Measurements from ENCODE around the gene ECT2. TPM values are rescaled to one million over a fixed set of nuclear protein-coding genes. Genes with fewer than 3 reads are reported as not detected.

The ECT2 gene
- total and polyA plus RNA-seq, 2 of the 8 experiments (the other 6 are each of a cell fraction or from before 2014, with no cell fraction given) = 19.5 to 88.7 TPM

DNA sequence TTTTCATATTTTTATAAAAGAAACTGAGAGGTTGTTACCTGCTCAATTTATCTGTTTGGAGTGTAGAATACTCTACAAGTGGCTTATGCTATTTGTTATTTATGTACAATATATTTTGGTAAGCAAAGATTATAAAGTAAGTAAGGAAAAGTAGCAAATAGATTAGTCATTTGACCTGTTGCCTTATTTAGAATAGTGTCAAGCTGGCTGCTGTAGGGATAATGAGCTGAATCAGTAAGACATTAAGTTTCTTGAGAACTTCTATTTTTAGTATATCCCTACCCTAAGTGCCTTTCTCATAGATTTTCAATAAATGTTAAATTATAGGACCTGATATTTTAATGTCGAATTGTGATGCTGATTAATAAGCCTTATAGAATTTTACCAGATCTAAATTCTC lies 37.2 kb downstream of the ECT2 start:
- H2BK15ac ChIP-seq (ENCODE audit: low read length) = no peak overlapping the region
- H3K56ac ChIP-seq (replicated peaks; ENCODE audit: insufficient read length, low read depth, low read length) = no peak overlapping the region
- no peaks in the 10 kb centered on the region for H3K79me1 ChIP-seq (ENCODE audit: low read depth, low read length)
- no peaks in the 10 kb centered on the region for H3K23me2 ChIP-seq (ENCODE audit: low read depth, low read length)
- no peak overlapping the region for H2BK12ac ChIP-seq (ENCODE audit: low read depth, low read length)
- no peaks in the 10 kb centered on the region for H3K27me3 ChIP-seq (replicated peaks in 1 of 4; ENCODE audit: control insufficient read depth in 3 of 4, extremely low read depth in 1 of 4, insufficient read depth in 3 of 4, low read length in 3 of 4)
- H3K27ac ChIP-seq (ENCODE audit: low read depth, low read length) = no peak overlapping the region
- H2BK5ac ChIP-seq (ENCODE audit: low read depth, low read length) = no peak overlapping the region
- H3K23ac ChIP-seq (ENCODE audit: insufficient read length) = no peak overlapping the region
- FAIRE-seq = no peak
- H3K4me1 ChIP-seq (replicated peaks in 1 of 4; ENCODE audit: control insufficient read depth in 3 of 4, insufficient read depth in 4 of 4, low read length in 3 of 4) = no peaks in the 10 kb centered on the region
- no peak overlapping the region for H3K4me2 ChIP-seq (ENCODE audit: insufficient read depth in 1 of 2, low read depth in 2 of 2, low read length in 2 of 2)
- TF ChIP-seq EGR1 (IDR thresholded peaks at IDR 0.05; ENCODE audit: borderline replicate concordance, low read depth, low read length) (no peak), POU5F1 (IDR thresholded peaks at IDR 0.05; ENCODE audit: low read depth, low read length) (no peak), HDAC2 (IDR thresholded peaks at IDR 0.05; ENCODE audit: borderline replicate concordance in 1 of 2, low read depth in 2 of 2, low read length in 2 of 2) (no peak), SIRT6 (IDR thresholded peaks at IDR 0.05; ENCODE audit: low read length) (no peak), JUND (IDR thresholded peaks at IDR 0.05; ENCODE audit: low read length) (no peak), GABPA (IDR thresholded peaks at IDR 0.05; ENCODE audit: borderline replicate concordance, insufficient read depth, low read length) (no peak), TEAD4 (IDR thresholded peaks at IDR 0.05; ENCODE audit: low read depth, low read length) (no peak), SRF (IDR thresholded peaks at IDR 0.05; ENCODE audit: low read depth, low read length) (no peak)
- TF ChIP-seq, protein P1, sequence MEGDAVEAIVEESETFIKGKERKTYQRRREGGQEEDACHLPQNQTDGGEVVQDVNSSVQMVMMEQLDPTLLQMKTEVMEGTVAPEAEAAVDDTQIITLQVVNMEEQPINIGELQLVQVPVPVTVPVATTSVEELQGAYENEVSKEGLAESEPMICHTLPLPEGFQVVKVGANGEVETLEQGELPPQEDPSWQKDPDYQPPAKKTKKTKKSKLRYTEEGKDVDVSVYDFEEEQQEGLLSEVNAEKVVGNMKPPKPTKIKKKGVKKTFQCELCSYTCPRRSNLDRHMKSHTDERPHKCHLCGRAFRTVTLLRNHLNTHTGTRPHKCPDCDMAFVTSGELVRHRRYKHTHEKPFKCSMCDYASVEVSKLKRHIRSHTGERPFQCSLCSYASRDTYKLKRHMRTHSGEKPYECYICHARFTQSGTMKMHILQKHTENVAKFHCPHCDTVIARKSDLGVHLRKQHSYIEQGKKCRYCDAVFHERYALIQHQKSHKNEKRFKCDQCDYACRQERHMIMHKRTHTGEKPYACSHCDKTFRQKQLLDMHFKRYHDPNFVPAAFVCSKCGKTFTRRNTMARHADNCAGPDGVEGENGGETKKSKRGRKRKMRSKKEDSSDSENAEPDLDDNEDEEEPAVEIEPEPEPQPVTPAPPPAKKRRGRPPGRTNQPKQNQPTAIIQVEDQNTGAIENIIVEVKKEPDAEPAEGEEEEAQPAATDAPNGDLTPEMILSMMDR (IDR thresholded peaks at IDR 0.05; ENCODE audit: control extremely low read depth in 1 of 3, insufficient read depth in 1 of 3, low read depth in 1 of 3, low read length in 3 of 3) = no peak
- TF ChIP-seq, protein P2, sequence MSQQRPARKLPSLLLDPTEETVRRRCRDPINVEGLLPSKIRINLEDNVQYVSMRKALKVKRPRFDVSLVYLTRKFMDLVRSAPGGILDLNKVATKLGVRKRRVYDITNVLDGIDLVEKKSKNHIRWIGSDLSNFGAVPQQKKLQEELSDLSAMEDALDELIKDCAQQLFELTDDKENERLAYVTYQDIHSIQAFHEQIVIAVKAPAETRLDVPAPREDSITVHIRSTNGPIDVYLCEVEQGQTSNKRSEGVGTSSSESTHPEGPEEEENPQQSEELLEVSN (IDR thresholded peaks at IDR 0.05) = no peak
- H2AK5ac ChIP-seq (ENCODE audit: low read depth, low read length) = no peak overlapping the region
- no peak overlapping the region for H4K5ac ChIP-seq (ENCODE audit: insufficient read length, low read depth, low read length)
- ChIA-PET POLR2A (ENCODE audit: partially characterized antibody) (no interaction called here), CTCF (ENCODE audit: partially characterized antibody) (no interaction called here)
- no peak overlapping the region for H3K18ac ChIP-seq (ENCODE audit: extremely low read depth, low read length)
- 84% methylated on average over 1 of the region's 1 CpG; no CpG with 5 or more reads in 1 of the 2 experiments for whole genome bisulfite sequencing, 2 experiments (ENCODE audit: extremely low coverage in 1 of 2, insufficient coverage in 1 of 2, insufficient read length in 1 of 2, insufficient replicate concordance in 2 of 2, low coverage in 1 of 2, low lambda C conversion rate in 2 of 2, missing lambda C conversion rate in 1 of 2)
- no peak overlapping the region for H3K4ac ChIP-seq (replicated peaks; ENCODE audit: insufficient read length, low read depth, low read length)
- H3K9ac ChIP-seq (replicated peaks in 1 of 4; ENCODE audit: extremely low read depth in 1 of 4, low read depth in 3 of 4, low read length in 3 of 4) = no peak overlapping the region
- no peaks in the 10 kb centered on the region for H3K9me3 ChIP-seq (ENCODE audit: insufficient read depth in 2 of 2, low read depth in 1 of 2, low read length in 1 of 2)
- peaks cover 15 to 87% (median 36%) of the 10 kb centered on the region in 4 experiments for H3K36me3 ChIP-seq (ENCODE audit: control insufficient read depth in 2 of 4, insufficient read depth in 4 of 4, low read length in 3 of 4)
- no peak overlapping the region for H4K8ac ChIP-seq (ENCODE audit: extremely low read depth, insufficient read depth, low read length)
- H4K20me1 ChIP-seq (replicated peaks in 1 of 2; ENCODE audit: control insufficient read depth in 1 of 2, insufficient read depth in 2 of 2, low read length in 2 of 2) = no peaks in the 10 kb centered on the region
- H4K91ac ChIP-seq (replicated peaks; ENCODE audit: insufficient read length, low read length) = no peak overlapping the region
- no peak for DNase-seq (ENCODE audit: low read depth in 1 of 2, low spot score in 2 of 2)
- H3K79me2 ChIP-seq (ENCODE audit: control insufficient read depth in 1 of 2, insufficient read depth in 2 of 2, low read length in 2 of 2) = no peaks in the 10 kb centered on the region
- no peak overlapping the region for H3K4me3 ChIP-seq (ENCODE audit: extremely low read depth in 1 of 4, insufficient read depth in 2 of 4, low read depth in 3 of 4, low read length in 4 of 4)
- H2BK120ac ChIP-seq (replicated peaks; ENCODE audit: low read depth, low read length) = no peak overlapping the region
- H2AFZ ChIP-seq (ENCODE audit: low read length) = no peak overlapping the region
- H3K14ac ChIP-seq (ENCODE audit: insufficient read length) = no peak overlapping the region
- no peak overlapping the region for H2BK20ac ChIP-seq (ENCODE audit: low read length)
